Kidney (tissue), 14 donors: Measurements from ENCODE around the gene TLX3. TPM values are rescaled to one million over a fixed set of nuclear protein-coding genes. Genes with fewer than 3 reads are reported as not detected.

Experiments used
- DNase-seq, 5 donors: peaks; one replicate each; pipeline ENCODE4 v3.0.0-alpha.2; 2013 to 2020
- FAIRE-seq: peaks from 2 replicates; lab custom pipeline; 2012; peaks lifted over from hg19 to GRCh38; lab: Jason Lieb, UNC
- H3K27ac ChIP-seq, 2 donors: one replicate each; pipeline ENCODE4 v1.7.0; 2013; ENCODE audit warnings: low read depth in 2 of 2, low read length in 2 of 2, inconsistent platforms in 1 of 2
- H3K27me3 ChIP-seq: one replicate; pipeline ENCODE4 v1.7.1; 2013; ENCODE audit warnings: low read length, inconsistent platforms; ENCODE audit not compliant: control insufficient read depth, insufficient read depth
- H3K36me3 ChIP-seq, 3 donors: one replicate each; pipeline versions ENCODE4 v1.7.0 to v1.7.1; 2013; ENCODE audit warnings: low read length in 3 of 3, control low read depth in 1 of 3, inconsistent platforms in 1 of 3; ENCODE audit not compliant: insufficient read depth in 3 of 3, control insufficient read depth in 2 of 3
- H3K4me1 ChIP-seq, 3 donors: one replicate each; pipeline versions ENCODE4 v1.7.0 to v1.7.1; 2013; ENCODE audit warnings: low read length in 3 of 3, inconsistent platforms in 1 of 3, low read depth in 1 of 3; ENCODE audit not compliant: control insufficient read depth in 2 of 3, insufficient read depth in 2 of 3
- H3K4me3 ChIP-seq, 3 donors: one replicate each; pipeline versions ENCODE4 v1.7.0 to v1.8.1; 2013; ENCODE audit warnings: low read length in 3 of 3, control low read depth in 1 of 3, inconsistent platforms in 1 of 3
- H3K9ac ChIP-seq, 3 donors: one replicate each; pipeline versions ENCODE4 v1.7.0 to v1.7.1; 2013; ENCODE audit warnings: low read length in 3 of 3, control low read depth in 1 of 3, inconsistent platforms in 1 of 3
- H3K9me3 ChIP-seq, 3 donors: one replicate each; pipeline versions ENCODE4 v1.7.0 to v1.7.1; 2013; ENCODE audit warnings: low read length in 3 of 3, control low read depth in 1 of 3, inconsistent platforms in 1 of 3; ENCODE audit not compliant: control insufficient read depth in 2 of 3, insufficient read depth in 1 of 3
- intact Hi-C: fragments of 100-400 bp; cut with DNase I; formaldehyde crosslinking; loops from one replicate; pipeline ENCODE4 v1.11.1; 2022
- polyA plus RNA-seq: library from polyadenylated mRNA; stranded (reverse); fragments of 350-450 nt; fragmentation: Illumina TruSeq; extraction: RNeasy Lipid Tissue Mini Kit (QIAGEN cat#74804); gene quantifications from one replicate; pipeline ENCODE4 v1.2.3, GENCODE V29; 2014; ENCODE audit warnings: low read depth, low replicate concordance; ENCODE audit not compliant: insufficient read depth
- total RNA-seq: library from RNA; stranded (reverse); fragmentation: NEBNext Ultra II Directional; extraction: Animal tissue kit (Norgen Biotek cat#: 25700); gene quantifications from one replicate; pipeline ENCODE4 v1.2.1, GENCODE V29; 2021
- TF ChIP-seq, protein P1 (sequence below): IDR thresholded peaks from 3 replicates; pipeline ENCODE4 v1.5.1; 2012; ENCODE audit warnings: mild to moderate bottlenecking, moderate library complexity, borderline replicate concordance; ENCODE audit not compliant: insufficient read depth; ENCODE audit errors: extremely low read depth
- donor health status: control.
- donor health status: control.
- donor health status: control.
- donor health status: control.
- donor health status: control.
- donor health status: DM: yes; HTN: yes; CAD: no.
- donor health status: Normal renal cell carcinoma (clear cell type).

Gene TLX3
- total and polyA plus RNA-seq, 2 donors from 2014 or later: not detected

DNA sequence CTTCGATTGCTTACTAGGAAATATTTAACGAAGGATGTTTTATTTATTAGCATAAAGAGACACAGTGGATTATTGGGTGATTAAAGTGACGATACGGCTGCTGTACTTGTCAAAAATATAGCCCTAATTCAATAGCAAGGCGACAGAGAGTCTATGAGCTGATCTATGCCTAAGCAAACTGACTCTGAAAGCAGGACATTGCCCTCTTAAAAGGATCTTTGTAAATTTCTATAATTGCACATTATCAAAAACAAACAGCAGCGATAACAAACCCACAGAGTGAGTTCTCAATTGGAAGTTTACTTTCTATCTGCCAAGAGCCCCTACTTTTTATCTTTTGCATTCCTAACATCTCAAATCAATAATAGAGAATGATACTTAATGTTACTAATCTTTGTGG is 31.4 kb downstream of the TLX3 start:
- H3K27ac ChIP-seq: no peak overlapping the region
- H3K4me3 ChIP-seq: no peak overlapping the region
- H3K9me3 ChIP-seq: no peaks in the 10 kb centered on the region
- no peak for DNase-seq
- intact Hi-C loops: no loop called here
- TF ChIP-seq, protein P1, sequence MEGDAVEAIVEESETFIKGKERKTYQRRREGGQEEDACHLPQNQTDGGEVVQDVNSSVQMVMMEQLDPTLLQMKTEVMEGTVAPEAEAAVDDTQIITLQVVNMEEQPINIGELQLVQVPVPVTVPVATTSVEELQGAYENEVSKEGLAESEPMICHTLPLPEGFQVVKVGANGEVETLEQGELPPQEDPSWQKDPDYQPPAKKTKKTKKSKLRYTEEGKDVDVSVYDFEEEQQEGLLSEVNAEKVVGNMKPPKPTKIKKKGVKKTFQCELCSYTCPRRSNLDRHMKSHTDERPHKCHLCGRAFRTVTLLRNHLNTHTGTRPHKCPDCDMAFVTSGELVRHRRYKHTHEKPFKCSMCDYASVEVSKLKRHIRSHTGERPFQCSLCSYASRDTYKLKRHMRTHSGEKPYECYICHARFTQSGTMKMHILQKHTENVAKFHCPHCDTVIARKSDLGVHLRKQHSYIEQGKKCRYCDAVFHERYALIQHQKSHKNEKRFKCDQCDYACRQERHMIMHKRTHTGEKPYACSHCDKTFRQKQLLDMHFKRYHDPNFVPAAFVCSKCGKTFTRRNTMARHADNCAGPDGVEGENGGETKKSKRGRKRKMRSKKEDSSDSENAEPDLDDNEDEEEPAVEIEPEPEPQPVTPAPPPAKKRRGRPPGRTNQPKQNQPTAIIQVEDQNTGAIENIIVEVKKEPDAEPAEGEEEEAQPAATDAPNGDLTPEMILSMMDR: no peak
- H3K4me1 ChIP-seq: no peaks in the 10 kb centered on the region
- H3K27me3 ChIP-seq: peaks cover 7% of the 10 kb centered on the region
- no peak overlapping the region for H3K9ac ChIP-seq
- no peaks in the 10 kb centered on the region for H3K36me3 ChIP-seq
- no peak for FAIRE-seq

DNA sequence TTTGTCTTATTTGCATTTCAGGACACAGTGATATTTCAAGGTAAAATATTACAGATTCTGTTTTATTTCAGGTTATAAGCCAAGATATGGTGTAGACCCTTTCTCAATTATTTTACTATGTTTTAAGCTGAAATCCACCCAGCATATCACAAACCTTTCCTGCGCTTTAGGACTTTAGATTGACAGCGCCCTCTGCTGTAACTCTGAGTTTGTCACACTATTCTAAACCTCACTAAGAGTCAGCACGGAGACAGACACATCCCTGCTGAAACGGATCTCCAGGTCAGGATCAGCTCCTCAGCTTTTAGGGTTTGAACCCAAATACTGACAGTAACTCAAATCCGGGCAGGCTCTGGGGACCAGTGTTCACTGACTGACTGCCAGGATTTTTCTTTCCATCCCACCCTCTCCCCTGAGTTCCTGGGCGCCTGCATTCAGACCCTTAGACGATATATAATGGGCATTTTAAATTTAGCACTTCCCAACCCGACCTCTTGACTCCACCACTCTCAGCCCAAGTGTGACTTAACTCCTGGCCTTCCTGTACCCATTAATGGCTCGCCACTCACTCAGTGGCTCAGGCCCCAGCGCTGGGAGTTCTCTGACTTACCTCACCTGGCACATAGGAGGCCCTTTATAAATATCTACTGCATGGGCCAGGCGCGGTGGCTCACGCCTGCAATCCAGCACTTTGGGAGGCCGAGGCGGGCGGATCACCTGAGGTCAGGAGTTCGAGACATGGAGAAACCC is 33.5 kb downstream of the TLX3 start:
- no peak overlapping the region for H3K9ac ChIP-seq
- H3K36me3 ChIP-seq: no peaks in the 10 kb centered on the region
- DNase-seq (peak; percentile 33 to 81 (median 48)), FAIRE-seq (no peak)
- TF ChIP-seq, protein P1: peak; percentile 48
- peaks cover 2% of the 10 kb centered on the region for H3K27me3 ChIP-seq
- H3K9me3 ChIP-seq: no peaks in the 10 kb centered on the region
- no peaks in the 10 kb centered on the region for H3K4me1 ChIP-seq
- intact Hi-C loops: no loop called here
- no peak overlapping the region for H3K27ac ChIP-seq
- no peak overlapping the region for H3K4me3 ChIP-seq

DNA sequence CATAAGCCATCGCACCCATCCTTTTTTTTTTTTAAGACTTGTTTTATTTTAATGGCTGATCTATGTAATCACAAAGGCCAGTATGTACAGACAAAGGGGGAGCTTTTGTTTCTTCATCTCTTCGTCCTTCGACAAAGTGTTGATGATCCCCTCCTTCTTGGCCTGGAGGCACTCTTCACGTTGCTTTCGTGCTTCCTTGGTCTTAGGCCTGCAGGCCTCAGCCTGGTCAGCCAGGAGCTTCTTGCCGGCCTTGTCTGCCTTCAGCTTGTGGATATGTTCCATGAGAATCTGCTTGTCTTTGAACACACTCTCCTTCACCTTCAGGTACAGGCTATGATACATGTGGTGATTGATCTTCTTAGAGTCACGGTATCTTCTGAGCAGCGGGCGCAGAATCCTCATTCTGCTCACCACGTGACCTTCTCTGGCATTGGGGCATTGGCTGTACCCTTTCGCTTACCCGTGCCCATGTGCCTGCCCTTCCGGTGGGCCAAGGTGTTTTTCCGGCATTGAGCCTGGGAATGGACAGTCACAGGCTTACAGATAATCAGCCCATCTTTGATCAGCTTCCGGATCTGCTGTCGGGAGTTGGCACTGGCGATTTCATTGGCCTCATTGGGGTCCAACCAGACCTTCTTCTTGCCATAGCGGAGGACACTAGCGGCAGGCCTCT is 36.0 kb downstream of the TLX3 start:
- TF ChIP-seq, protein P1: no peak
- H3K4me1 ChIP-seq: no peaks in the 10 kb centered on the region
- no peaks in the 10 kb centered on the region for H3K27me3 ChIP-seq
- H3K4me3 ChIP-seq: no peak overlapping the region
- intact Hi-C loops: no loop called here
- no peak overlapping the region for H3K9ac ChIP-seq
- no peaks in the 10 kb centered on the region for H3K36me3 ChIP-seq
- no peak overlapping the region for H3K27ac ChIP-seq
- DNase-seq: peak in 1 of 5 donors; percentile 31
- H3K9me3 ChIP-seq: no peaks in the 10 kb centered on the region
- no peak for FAIRE-seq
